Effector CD8-positive, alpha-beta T cell (primary cell): ENCODE measurements around the gene NFASC.

ENCODE experiments used
- DNase-seq: peaks from one replicate; lab custom pipeline; 2025; lab: John Stamatoyannopoulos, UW

The NFASC gene

GRCh38 chr1:205062895-205063294, 192.2 kb downstream of the NFASC start:
- no peak for DNase-seq

GRCh38 chr1:205064301-205064700, 193.6 kb downstream of the NFASC start:
- DNase-seq = no peak

- DNase-seq = no peak
Observed at GRCh38 chr1:205064741-205065316, 194.2 kb downstream of the NFASC start.

- no peak for DNase-seq
Observed at GRCh38 chr1:205065666-205066065, 195.0 kb downstream of the NFASC start.

- no peak for DNase-seq
Observed at GRCh38 chr1:205066141-205066818, 195.6 kb downstream of the NFASC start.

- no peak for DNase-seq
Observed at GRCh38 chr1:205067031-205067430, 196.4 kb downstream of the NFASC start.

- DNase-seq = no peak
Observed at GRCh38 chr1:205068001-205068400, 197.3 kb downstream of the NFASC start.

- no peak for DNase-seq
Observed at GRCh38 chr1:205068457-205069040, 197.9 kb downstream of the NFASC start.

- no peak for DNase-seq
Observed at GRCh38 chr1:205069371-205070125, 198.9 kb downstream of the NFASC start.

- no peak for DNase-seq
Observed at GRCh38 chr1:205071028-205071409, 200.4 kb downstream of the NFASC start.

- DNase-seq = no peak
Observed at GRCh38 chr1:205071801-205072200, 201.1 kb downstream of the NFASC start.

GRCh38 chr1:205072286-205072685, 201.6 kb downstream of the NFASC start:
- no peak for DNase-seq
